ENCODE data around the gene TRIM2.

TRIM2 gene

GRCh38 chr4:153255233-153255632 lies 51.0 kb downstream of the TRIM2 start:
- DNase-seq: no peak

- peak; percentile 70 for DNase-seq
Observed at GRCh38 chr4:153257151-153257620, 52.9 kb downstream of the TRIM2 start.

- DNase-seq: no peak
Observed at GRCh38 chr4:153257991-153258390, 53.7 kb downstream of the TRIM2 start.

GRCh38 chr4:153258750-153259149 lies 54.5 kb downstream of the TRIM2 start:
- no peak for DNase-seq

- no peak for DNase-seq
Observed at GRCh38 chr4:153259661-153260060, 55.4 kb downstream of the TRIM2 start.

- no peak for DNase-seq
Observed at GRCh38 chr4:153260132-153260531, 55.9 kb downstream of the TRIM2 start.

GRCh38 chr4:153260553-153261300 lies 56.5 kb downstream of the TRIM2 start:
- DNase-seq: no peak

GRCh38 chr4:153261461-153261860 lies 57.2 kb downstream of the TRIM2 start:
- no peak for DNase-seq

GRCh38 chr4:153261914-153262313 lies 57.7 kb downstream of the TRIM2 start:
- no peak for DNase-seq

- no peak for DNase-seq
Observed at GRCh38 chr4:153265306-153266047, 61.2 kb downstream of the TRIM2 start.

- no peak for DNase-seq
Observed at GRCh38 chr4:153266988-153267387, 62.7 kb downstream of the TRIM2 start.

- DNase-seq: no peak
Observed at GRCh38 chr4:153267890-153268289, 63.6 kb downstream of the TRIM2 start.

GRCh38 chr4:153268295-153268694 lies 64.1 kb downstream of the TRIM2 start:
- no peak for DNase-seq

- no peak for DNase-seq
Observed at GRCh38 chr4:153269218-153269990, 65.2 kb downstream of the TRIM2 start.

- DNase-seq: no peak
Observed at GRCh38 chr4:153270361-153270760, 66.1 kb downstream of the TRIM2 start.

- DNase-seq: no peak
Observed at GRCh38 chr4:153271820-153272219, 67.6 kb downstream of the TRIM2 start.

- no peak for DNase-seq
Observed at GRCh38 chr4:153273751-153274150, 69.5 kb downstream of the TRIM2 start.

GRCh38 chr4:153274967-153275366 lies 70.7 kb downstream of the TRIM2 start:
- no peak for DNase-seq

GRCh38 chr4:153275380-153276276 lies 71.4 kb downstream of the TRIM2 start:
- DNase-seq: no peak

GRCh38 chr4:153276971-153277370 lies 72.7 kb downstream of the TRIM2 start:
- no peak for DNase-seq

GRCh38 chr4:153281476-153281875 lies 77.2 kb downstream of the TRIM2 start:
- no peak for DNase-seq

- DNase-seq: no peak
Observed at GRCh38 chr4:153282023-153282422, 77.8 kb downstream of the TRIM2 start.
